MM.1S (cell line): ENCODE measurements around the gene FGGY.

Experiments
- EZH2phosphoT487 ChIP-seq: fragments of 300-600 bp; sonication (generic); IDR thresholded peaks from 2 replicates; pipeline ENCODE4 v1.6.1; 2018; ENCODE audit warnings: antibody characterized with exemption, low read length
- TF ChIP-seq, protein P1 (sequence below): fragments of 300-600 bp; sonication (generic); IDR thresholded peaks from 2 replicates; pipeline ENCODE4 v1.5.1; 2016; ENCODE audit warnings: antibody characterized with exemption, low read length, mixed read lengths

DNA sequence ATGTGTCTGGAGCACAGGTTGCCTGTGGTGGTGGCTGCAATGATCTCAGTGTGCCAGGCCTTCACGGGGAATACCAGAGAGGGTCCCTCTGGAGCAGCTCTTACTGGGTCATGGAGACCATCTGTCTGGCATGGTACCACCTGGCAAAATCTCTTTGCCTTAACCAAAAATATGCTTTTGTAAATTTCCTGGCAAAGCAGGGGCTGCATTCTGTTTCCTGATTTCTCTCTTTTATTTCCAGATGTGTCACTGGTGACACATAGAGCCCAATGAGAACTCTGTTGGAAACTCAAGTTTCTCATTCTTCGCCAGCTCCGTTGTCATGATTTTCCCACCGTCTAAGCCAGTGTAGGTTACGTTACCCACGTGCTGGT is 136.5 kb downstream of the FGGY start:
- TF ChIP-seq, protein P1, sequence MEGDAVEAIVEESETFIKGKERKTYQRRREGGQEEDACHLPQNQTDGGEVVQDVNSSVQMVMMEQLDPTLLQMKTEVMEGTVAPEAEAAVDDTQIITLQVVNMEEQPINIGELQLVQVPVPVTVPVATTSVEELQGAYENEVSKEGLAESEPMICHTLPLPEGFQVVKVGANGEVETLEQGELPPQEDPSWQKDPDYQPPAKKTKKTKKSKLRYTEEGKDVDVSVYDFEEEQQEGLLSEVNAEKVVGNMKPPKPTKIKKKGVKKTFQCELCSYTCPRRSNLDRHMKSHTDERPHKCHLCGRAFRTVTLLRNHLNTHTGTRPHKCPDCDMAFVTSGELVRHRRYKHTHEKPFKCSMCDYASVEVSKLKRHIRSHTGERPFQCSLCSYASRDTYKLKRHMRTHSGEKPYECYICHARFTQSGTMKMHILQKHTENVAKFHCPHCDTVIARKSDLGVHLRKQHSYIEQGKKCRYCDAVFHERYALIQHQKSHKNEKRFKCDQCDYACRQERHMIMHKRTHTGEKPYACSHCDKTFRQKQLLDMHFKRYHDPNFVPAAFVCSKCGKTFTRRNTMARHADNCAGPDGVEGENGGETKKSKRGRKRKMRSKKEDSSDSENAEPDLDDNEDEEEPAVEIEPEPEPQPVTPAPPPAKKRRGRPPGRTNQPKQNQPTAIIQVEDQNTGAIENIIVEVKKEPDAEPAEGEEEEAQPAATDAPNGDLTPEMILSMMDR = no peak
- TF ChIP-seq EZH2phosphoT487 = no peak
